Psoas muscle (tissue), 8 donors: ENCODE data around the gene MRPL10. TPM values are rescaled to one million over a fixed set of nuclear protein-coding genes. Genes with fewer than 3 reads are reported as not detected.

ENCODE experiments used
- ATAC-seq, 4 donors: fragments of 200-7000 bp; cut with Tn5 transposase; one replicate each; pipeline ENCODE4 v1.9.1; 2020; ENCODE audit warnings: moderate library complexity in 3 of 4, mild to moderate bottlenecking in 2 of 4
- DNase-seq, 2 donors: peaks; one replicate each; pipeline ENCODE4 v3.0.0-alpha.2; 2020
- H3K27ac ChIP-seq: fragments of 200-600 bp; one replicate; pipeline ENCODE4 v1.8.0; 2022
- H3K27me3 ChIP-seq, 3 donors: fragments of 200-600 bp in 1 of 3; one replicate each; pipeline versions ENCODE4 v1.6.1 to v1.8.0; 2013 to 2022; ENCODE audit warnings: low read length in 2 of 3, mild to moderate bottlenecking in 2 of 3, moderate library complexity in 1 of 3; ENCODE audit not compliant: insufficient read depth in 3 of 3
- H3K36me3 ChIP-seq, 2 donors: fragments of 200-600 bp in 1 of 2; one replicate each; pipeline versions ENCODE4 v1.6.1 to v1.8.0; 2013 to 2022; ENCODE audit warnings: low read depth in 1 of 2, mild to moderate bottlenecking in 1 of 2, moderate library complexity in 1 of 2; ENCODE audit not compliant: insufficient read depth in 1 of 2
- H3K4me1 ChIP-seq: fragments of 200-600 bp; one replicate; pipeline ENCODE4 v1.8.0; 2022
- H3K4me3 ChIP-seq: fragments of 200-600 bp; one replicate; pipeline ENCODE4 v1.8.0; 2022; ENCODE audit warnings: mild to moderate bottlenecking
- H3K9me3 ChIP-seq: fragments of 200-600 bp; one replicate; pipeline ENCODE4 v1.8.0; 2022
- WGBS, 3 donors: extraction: QIAGEN DNeasy Blood & Tissue Kit; methylation state at CpG; one replicate each; pipeline versions ENCODE4 v1.1.6 to v1.1.7; 2013; 5-methylcytosine and 5-hydroxymethylcytosine counted together
- intact Hi-C, 2 donors: fragments of 100-400 bp; cut with DNase I; formaldehyde crosslinking; loops; one replicate each; pipeline versions ENCODE4 v1.11.0 to v1.14.2; 2022
- polyA plus RNA-seq, 3 donors: library from polyadenylated mRNA; stranded (reverse); fragments of 200-250 nt; gene quantifications; one replicate each; pipeline ENCODE4 v1.2.3, GENCODE V29; 2013
- total RNA-seq, 4 donors: library from RNA; stranded (reverse); fragmentation: NEBNext Ultra II Directional in 2 of 4; extraction: Animal tissue kit (Norgen Biotek cat#: 25700) in 2 of 4; gene quantifications; one replicate each; pipeline versions ENCODE4 v1.2.1 to v1.2.4, GENCODE V29; 2021 to 2023
- TF ChIP-seq, protein P1 (sequence below): fragments of 200-600 bp; IDR thresholded peaks from one replicate; pipeline ENCODE4 v1.8.0; 2022; ENCODE audit warnings: antibody characterized with exemption
- donor health status: healthy with polysubstance abuse.
- donor health status: DM: no; HTN: no; CAD: no; lungs with moderate emphysema.
- donor health status: Bipolar disorder and iron deficiency.
- donor health status: healthy.
- donor health status: DM: yes; HTN: yes; CAD: no.
- donor health status: DM: no; HTN: no; CAD: no.
- donor health status: DM: no; HTN: no; CAD: no.
- donor health status: DM: yes; HTN: yes; CAD: no.

Gene MRPL10
- total and polyA plus RNA-seq, 7 donors = 37.8 to 78.6 (median 47.0) TPM

DNA sequence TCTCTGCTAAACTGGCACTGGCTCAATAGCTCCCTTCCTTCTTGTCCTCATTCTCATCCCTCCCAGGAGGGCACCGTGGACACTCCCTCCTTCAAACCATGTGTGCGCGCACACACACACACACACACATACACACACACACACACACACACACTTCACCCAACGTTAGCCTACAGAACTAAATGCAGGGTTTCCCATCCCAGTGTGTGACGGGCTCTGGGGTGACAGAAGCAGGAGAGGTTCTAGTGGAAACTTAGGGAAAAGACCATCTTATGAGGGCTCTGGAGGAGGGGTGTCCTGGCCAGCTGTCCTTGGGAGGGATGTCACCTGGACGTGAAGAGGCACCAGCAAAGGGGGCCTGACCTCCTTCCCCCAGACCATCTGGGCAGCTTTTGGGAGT lies 29.4 kb downstream of the MRPL10 start:
- intact Hi-C loops = loop anchor here (5.0 to 10.0 kb wide), 3 partner anchors 105 to 140 kb away; no protein-coding TSS in a partner anchor
- peaks cover 10% of the 10 kb centered on the region for H3K4me1 ChIP-seq
- H3K27ac ChIP-seq = no peak overlapping the region
- H3K27me3 ChIP-seq = no peaks in the 10 kb centered on the region
- no peak overlapping the region for H3K4me3 ChIP-seq
- DNase-seq (no peak), ATAC-seq (no peak)
- H3K9me3 ChIP-seq = no peaks in the 10 kb centered on the region
- 47 to 55% (median 51%) methylated on average over 6 of the region's 6 CpGs for WGBS, 3 donors
- peaks cover 0 to 4% of the 10 kb centered on the region in 2 donors for H3K36me3 ChIP-seq
- TF ChIP-seq, protein P1, sequence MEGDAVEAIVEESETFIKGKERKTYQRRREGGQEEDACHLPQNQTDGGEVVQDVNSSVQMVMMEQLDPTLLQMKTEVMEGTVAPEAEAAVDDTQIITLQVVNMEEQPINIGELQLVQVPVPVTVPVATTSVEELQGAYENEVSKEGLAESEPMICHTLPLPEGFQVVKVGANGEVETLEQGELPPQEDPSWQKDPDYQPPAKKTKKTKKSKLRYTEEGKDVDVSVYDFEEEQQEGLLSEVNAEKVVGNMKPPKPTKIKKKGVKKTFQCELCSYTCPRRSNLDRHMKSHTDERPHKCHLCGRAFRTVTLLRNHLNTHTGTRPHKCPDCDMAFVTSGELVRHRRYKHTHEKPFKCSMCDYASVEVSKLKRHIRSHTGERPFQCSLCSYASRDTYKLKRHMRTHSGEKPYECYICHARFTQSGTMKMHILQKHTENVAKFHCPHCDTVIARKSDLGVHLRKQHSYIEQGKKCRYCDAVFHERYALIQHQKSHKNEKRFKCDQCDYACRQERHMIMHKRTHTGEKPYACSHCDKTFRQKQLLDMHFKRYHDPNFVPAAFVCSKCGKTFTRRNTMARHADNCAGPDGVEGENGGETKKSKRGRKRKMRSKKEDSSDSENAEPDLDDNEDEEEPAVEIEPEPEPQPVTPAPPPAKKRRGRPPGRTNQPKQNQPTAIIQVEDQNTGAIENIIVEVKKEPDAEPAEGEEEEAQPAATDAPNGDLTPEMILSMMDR = no peak

DNA sequence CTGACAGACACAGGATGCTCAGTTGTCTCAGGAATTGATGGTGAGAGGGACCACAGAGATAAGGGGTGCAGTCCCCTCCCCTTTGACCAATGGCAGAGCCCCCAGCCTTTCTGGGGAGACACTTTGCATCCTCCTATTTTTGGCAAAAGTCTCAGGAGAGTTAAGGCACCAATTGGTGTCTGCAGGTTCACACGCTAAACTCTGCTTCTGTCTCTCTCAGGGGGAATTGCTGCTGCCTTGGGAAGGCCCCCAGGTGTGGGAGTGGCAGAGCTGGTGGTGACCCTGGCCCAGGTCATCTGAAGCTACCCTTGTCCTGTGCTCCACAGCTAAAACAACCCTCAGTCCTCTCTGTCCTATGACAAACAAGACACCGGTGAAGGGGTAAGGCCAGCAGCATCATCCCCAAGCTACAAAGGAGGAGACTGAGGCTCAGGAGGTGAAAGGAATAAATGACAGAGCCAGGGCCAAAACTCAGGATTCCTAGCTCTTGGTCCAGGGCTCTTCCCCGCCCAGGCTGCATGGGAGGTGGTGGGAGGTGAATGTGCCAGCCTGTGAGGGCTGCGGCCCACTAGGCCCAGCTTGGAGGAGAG lies 30.1 kb downstream of the MRPL10 start:
- TF ChIP-seq, protein P1 = no peak
- Histone ChIP-seq H3K27ac (no peak overlapping the region), H3K4me1 (peaks cover 6% of the 10 kb centered on the region), H3K27me3 (no peaks in the 10 kb centered on the region), H3K9me3 (no peaks in the 10 kb centered on the region), H3K36me3 (no peaks in the 10 kb centered on the region), H3K4me3 (no peak overlapping the region)
- 79 to 87% (median 81%) methylated on average over 4 of the region's 4 CpGs for WGBS, 3 donors
- no peak for ATAC-seq
- intact Hi-C loops = loop anchor here (5.0 to 10.0 kb wide), 3 partner anchors 104 to 139 kb away; no protein-coding TSS in a partner anchor
- no peak for DNase-seq

DNA sequence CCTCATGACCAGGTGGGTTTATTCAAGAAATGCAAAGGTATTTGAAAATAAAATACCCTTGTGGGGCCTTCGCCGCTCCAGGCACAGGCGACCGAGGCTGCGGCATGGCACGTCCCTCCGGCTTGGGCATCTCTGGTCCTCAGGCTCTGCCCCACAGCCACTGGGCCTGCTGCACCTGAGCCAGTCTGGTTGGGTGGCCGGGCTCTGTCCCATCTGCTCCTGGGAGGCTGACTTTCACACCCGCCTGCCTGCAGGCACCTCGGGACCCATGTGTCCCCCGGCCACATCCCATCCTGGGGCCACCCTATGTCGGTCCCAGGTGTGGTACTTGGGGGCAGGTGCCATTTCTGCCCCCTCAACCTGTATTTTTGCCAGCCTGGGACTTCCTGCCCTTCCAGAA lies 30.7 kb downstream of the MRPL10 start:
- TF ChIP-seq, protein P1 = no peak
- H3K9me3 ChIP-seq = no peaks in the 10 kb centered on the region
- H3K4me1 ChIP-seq = peaks cover 1% of the 10 kb centered on the region
- H3K36me3 ChIP-seq = no peaks in the 10 kb centered on the region
- WGBS, 3 donors = 82% methylated on average over 12 of the region's 12 CpGs
- ATAC-seq (no peak), DNase-seq (no peak)
- H3K27me3 ChIP-seq = no peaks in the 10 kb centered on the region
- intact Hi-C loops = loop anchor here (5.0 to 10.0 kb wide), 3 partner anchors 103 to 138 kb away; no protein-coding TSS in a partner anchor
- H3K27ac ChIP-seq = no peak overlapping the region
- no peak overlapping the region for H3K4me3 ChIP-seq

DNA sequence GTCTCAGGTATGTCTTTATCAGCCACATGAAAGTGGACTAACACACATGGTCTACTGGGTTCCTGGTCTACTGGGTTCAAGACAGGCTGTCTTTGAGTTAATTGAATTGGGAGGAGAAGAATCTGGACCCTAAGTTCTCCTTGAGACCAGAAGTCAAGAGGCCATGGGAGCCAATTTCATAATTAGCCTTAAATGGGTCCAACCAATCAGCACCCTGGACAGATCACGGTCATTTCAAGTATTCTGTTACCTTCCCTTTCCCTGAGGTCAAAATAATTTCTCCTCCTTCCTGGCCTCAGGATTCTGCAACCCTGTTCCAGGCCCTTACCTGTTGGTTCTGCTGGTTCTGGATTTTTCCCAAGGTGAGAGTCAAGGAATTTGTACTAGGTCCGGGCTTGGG lies 33.5 kb downstream of the MRPL10 start:
- WGBS, 3 donors = 33 to 51% (median 44%) methylated on average over 2 of the region's 2 CpGs
- intact Hi-C loops = no loop called here
- no peaks in the 10 kb centered on the region for H3K4me1 ChIP-seq

More for the DNA sequence above, 33.5 kb downstream of the MRPL10 start:
- no peaks in the 10 kb centered on the region for H3K9me3 ChIP-seq
- TF ChIP-seq, protein P1 = no peak
- no peak overlapping the region for H3K4me3 ChIP-seq
- no peak overlapping the region for H3K27ac ChIP-seq
- no peaks in the 10 kb centered on the region for H3K36me3 ChIP-seq
- peaks cover 0 to 23% (median 5%) of the 10 kb centered on the region in 3 donors for H3K27me3 ChIP-seq
- no peak for ATAC-seq
- DNase-seq = no peak
